NCI-H82 (cell line): ENCODE measurements around the gene DPF3.

Source experiments
- DNase-seq: peaks from one replicate; lab custom pipeline; 2025; lab: John Stamatoyannopoulos, UW

The DPF3 gene

DNA sequence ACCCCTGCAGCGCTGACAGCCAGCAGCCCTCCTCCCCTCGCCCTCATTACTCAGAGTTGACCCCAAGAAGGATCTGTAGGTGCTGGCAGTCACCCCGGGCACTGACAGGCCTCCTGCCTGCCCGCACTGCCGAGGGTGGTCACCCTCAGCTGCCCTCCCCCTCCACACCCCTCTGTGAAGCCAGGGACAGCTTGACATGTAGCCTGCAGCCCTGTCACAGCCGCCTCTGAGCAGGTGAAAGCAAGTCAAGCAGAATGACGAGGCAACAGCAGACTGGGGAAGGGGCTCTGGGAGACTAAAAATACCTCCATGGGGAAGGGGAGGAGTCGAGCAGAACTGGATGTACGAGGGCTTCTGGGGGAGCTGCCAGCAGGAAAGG, 178.1 kb downstream of the DPF3 start:
- no peak for DNase-seq

DNA sequence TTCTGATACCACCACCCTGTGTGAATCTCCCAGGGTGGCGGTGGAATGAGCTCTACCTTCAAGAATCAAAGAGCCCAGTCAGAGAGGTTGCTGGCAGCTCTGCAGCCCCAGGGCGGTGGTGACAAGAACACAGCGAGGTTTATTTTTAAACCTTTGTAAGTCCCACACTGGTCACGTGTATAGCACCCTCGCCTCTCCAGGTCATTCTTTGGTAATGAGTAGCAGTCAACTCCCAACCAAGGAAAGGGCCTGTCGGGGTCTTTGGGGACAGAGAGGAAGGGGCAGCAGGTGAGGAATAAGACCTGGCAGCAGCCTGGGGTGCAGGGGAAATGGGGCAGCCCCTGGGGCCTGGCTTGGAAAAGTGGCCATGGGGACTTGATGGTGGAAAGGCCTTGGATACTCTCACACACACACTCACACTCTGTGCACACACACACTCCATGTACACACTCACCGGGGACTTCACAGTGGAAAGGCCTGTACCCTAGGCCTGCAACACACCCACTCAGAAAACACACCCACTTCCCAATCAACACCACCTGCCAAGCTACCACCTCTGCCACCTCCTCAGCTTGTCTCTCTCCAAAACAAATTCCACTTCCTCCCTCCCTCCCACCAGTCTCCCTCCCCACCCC, 178.6 kb downstream of the DPF3 start:
- no peak for DNase-seq

- DNase-seq = no peak
Measured at GRCh38 chr14:72714871-72715214, 179.1 kb downstream of the DPF3 start.

- DNase-seq = no peak
Measured at GRCh38 chr14:72714094-72714493, 179.8 kb downstream of the DPF3 start.

DNA sequence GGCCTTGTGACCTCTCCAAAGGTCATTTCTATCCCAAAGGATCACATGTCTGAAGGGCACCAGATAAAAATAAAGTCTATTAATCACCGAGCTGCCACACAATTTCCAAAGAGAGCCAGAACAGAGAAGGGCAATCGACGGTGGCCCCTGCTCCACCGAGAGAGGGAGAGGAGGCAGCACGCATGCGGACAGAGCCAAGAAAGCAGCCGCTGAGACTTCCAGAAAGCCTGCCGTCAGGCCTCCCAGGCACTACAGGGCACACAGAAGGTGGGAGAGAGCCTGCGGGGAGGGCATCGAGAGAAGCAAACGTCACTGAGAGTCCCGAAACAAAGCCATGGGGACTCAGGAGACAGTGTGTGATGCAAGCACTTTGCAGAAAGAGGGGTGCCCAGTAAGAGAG, 182.0 kb downstream of the DPF3 start:
- DNase-seq = no peak

DNA sequence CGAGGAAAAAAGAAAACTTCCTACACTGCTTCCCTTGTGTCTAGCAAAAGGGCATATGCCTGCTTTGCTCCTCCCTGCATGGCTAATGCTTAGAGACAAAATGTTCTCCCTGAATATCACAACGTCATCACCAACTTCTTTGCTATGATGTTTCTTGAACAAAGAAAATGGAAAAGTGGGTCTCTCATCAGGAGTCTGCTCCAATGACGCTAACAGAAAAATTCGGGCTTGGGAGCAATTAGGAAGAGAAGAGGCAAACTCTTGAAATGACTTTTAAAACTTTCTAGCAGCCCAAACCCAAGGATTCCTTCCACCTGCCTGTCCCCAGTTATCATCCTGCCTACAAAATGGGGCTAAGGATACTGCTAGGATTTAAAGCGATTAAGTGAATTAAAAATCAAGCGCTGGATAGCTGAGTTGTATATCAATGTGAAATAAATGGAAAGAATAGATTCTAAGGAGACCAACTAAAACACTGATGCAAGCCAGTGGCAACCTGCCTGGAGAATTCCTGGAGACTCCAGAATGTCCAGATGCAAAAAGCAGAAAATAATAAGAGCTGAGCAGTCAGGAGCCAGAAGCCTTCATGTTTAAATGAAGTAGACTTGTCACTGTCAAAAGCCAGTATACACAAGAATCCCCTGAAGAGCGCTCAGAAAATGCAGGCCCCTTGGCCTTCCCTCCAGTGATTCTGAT, 183.8 kb downstream of the DPF3 start:
- no peak for DNase-seq

DNA sequence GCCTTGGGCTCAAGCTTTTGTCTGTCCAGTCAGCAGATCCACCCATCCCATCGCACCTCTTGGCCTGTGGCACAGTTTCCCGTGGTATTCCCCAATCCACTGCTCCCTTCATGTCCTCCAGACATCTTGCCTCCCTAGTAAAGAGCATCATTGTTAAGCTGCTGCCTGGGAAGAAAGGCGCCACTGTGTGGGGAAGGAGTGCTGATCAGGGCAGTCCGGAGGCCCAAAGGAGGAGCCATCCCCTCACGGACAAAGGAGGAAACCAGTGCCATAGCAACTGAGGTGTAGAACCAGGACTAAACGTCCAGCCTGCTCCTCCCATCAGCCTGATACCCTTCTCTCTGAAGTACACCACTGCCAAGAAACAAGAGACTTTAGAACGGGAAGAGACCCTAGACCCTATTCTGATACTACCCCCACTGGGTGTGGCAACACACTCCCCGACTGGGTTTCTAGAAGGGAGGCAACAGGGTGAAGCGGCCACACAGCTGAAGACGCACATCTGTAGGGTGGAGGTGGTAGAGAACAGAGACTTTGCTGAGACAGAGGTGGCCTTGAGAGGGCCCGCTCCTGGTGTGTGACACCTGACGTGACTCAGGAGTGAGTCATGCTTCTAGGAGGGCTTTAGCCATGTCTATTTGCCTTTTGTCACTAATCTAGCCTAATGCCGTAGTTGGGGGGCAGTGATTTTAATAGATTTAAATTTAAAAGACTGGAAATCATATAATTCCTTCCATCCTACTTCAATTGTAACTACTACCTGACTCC, 185.0 kb downstream of the DPF3 start:
- no peak for DNase-seq

DNA sequence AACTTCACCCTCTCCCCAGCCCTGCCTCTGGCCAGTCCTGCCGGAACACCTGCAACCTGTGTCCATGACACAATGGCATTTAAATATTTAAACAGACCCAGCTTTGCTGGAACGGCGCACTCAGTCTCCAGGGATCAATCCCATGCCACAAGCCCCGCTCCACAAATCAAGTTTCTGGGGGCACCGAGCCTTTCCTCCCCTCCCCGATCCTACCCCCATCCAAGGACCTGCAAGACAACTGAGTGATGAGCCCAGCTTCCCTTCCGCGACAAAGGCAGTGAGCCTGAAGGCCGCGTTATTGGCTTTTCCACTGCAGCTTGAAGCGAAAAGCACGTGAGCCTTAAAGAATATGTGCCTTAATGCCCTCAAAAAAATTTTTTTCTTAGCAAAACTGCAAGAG, 185.7 kb downstream of the DPF3 start:
- no peak for DNase-seq

DNA sequence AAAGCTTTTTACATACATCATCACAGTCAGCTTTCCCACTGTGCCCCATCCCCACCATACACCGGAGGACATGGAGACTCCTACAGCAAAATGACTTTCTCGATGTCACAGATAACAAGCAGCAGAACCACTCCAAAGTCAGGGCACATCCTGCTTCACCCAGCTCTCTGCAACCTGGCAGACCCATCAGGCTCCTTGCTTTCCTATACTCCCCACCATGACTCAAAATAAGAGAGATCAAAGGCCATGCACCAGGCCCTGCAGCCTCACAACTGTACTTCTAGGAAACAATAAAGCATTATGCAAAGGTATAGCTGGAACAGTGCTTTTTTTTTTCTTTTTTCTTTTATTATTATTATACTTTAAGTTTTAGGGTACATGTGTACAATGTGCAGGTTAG, 187.4 kb downstream of the DPF3 start:
- no peak for DNase-seq

DNA sequence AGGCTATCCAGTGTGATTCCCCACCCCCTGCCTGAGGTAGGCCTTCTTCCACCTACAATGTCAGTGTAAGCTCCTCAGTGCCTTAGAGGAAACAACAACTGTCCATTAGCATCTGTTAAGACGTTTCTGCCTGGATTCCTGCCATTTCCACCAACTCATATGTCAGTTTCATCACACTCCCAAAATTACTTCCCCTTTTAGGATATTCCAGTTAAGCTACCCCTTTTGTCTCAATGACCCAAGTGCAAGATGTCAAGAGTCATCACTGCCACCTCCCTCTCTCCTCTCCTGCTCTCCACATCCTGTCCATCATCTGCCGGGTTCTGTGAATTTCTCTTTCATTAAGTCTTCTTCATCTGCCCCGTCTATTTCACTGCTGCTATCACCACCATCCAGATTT, 189.4 kb downstream of the DPF3 start:
- DNase-seq = no peak

- no peak for DNase-seq
Measured at GRCh38 chr14:72701605-72702004, 192.3 kb downstream of the DPF3 start.

DNA sequence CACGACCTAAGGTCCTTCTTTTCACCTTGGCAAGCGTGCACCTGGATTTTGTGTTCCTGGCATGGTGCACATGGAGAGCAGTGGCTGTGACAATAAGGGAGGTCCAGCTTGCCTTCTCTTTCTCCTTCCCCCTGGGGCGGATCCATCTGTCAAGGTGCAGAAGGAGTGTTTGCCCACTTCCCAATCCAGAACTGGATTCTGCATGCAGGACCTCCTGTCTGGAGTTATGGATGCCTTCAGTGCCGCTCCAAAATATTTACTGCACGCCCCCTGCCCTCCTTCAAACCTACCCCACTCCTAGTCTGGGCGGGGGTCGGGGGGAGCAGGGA, 192.7 kb downstream of the DPF3 start:
- DNase-seq = no peak

GRCh38 chr14:72700338-72701236, 193.3 kb downstream of the DPF3 start:
- no peak for DNase-seq

DNA sequence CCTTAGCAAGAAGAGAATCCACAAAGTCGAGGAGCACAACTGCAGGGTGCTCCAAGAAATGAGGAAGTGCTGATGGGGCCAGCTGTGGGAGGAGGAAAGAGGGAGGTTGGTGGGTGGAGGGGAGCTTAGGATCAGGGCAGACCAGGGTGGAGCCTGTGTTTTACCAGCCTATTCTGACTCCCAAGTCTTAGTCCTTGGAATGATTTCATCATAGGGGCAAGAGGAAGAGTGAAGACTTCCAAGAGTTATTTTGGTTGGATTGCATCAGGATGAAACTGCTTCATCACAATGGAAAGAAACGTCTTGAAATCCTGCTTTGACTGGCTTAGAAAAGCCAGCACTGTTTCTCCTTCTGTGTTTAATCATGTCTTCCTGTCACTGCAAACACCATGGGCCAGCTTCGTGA, 194.0 kb downstream of the DPF3 start:
- no peak for DNase-seq

GRCh38 chr14:72699443-72699842, 194.5 kb downstream of the DPF3 start:
- no peak for DNase-seq

GRCh38 chr14:72692696-72693095, 201.2 kb downstream of the DPF3 start:
- peak; percentile 37 for DNase-seq

- DNase-seq = no peak
Measured at GRCh38 chr14:72690324-72690723, 203.6 kb downstream of the DPF3 start.

DNA sequence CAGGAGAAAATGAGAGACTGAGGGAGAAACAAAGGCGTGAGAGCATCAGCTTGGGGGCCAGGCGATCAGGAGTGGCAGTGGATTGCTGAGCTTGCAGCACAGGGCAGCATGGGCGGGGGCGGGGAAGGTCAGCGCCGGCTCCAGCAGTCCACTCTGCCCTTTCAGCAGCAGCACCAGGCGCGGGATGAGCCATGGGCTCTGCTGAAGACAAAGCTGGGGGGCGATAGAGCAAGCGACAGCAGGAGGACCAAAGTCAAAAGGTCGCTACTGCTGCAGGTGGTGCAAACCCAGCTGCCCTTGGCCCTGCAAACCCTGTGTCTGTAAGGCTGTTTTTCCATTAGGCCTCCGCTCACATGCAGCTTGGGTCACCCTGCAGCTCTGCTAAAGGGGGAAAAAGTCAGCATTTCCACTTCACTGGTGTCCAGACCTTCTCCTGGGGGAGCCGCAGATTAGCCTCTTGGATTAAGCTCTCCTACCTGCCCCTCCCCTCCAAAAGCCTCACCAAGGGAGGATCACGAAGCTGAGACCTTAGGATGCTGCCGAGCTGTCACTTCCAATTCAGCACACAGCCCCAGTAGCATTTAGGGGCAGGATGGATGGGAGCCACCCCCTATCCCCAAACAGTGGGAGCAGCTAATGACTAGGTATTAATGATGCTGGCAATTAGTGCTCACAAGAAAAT, 204.8 kb downstream of the DPF3 start:
- peak; percentile 59 for DNase-seq

DNA sequence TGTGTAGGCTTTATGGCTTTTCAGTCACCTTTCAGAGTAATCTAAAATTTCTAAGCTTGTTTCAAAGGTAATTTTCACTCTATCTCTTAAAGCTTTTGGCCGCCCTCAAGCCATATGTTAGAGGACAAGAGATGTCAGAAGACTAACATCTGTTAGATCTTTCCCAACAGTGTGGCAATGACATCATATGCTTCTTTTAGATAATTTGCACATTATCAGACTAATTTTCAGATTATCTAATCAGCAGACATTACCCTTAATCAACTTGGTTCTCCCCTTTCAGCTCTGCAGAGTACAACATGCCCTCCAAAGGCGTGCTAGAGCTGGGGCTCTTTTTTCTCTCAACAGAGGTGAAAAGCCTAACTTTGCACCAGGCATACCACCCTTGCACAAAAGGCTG, 207.1 kb downstream of the DPF3 start:
- peak; percentile 75 for DNase-seq

- DNase-seq = peak; percentile 23
Measured at GRCh38 chr14:72686101-72686500, 207.8 kb downstream of the DPF3 start.

GRCh38 chr14:72685456-72685855, 208.4 kb downstream of the DPF3 start:
- no peak for DNase-seq

DNA sequence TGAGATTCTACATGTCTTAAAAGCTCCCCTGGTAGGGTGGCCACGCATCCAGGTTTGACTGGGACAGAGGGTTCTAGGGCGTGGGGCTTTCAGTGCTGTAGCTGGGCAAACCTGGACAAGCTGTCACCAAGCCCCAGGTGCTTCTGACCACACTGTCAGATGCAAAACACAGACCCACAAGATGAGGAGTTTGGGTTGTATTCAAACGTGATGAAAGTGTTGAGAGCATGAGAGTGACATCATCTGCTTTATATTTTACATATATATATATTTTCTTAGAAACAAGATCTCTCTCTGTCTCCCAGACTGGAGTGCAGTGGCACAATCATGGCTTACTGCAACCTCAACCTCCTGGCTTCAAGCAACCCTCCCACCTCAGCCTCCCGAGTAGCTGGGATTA, 210.1 kb downstream of the DPF3 start:
- no peak for DNase-seq
